ENCODE results near the gene SFMBT1. TPM values are rescaled to one million over a fixed set of nuclear protein-coding genes. Genes with fewer than 3 reads are reported as not detected.

The SFMBT1 gene
- total RNA-seq, 1 experiment from 2014 or later, result 1.4 TPM

- Histone ChIP-seq H3K4me1 (ENCODE audit: insufficient read depth, low read length, poor library complexity, severe bottlenecking) (no peaks in the 10 kb centered on the region), H3K27ac (ENCODE audit: low read depth, low read length, poor library complexity, severe bottlenecking) (no peak overlapping the region), H3K9me3 (ENCODE audit: low read depth, low read length, poor library complexity, severe bottlenecking) (no peaks in the 10 kb centered on the region), H3K36me3 (ENCODE audit: insufficient read depth, low read length, poor library complexity, severe bottlenecking) (no peaks in the 10 kb centered on the region), H3K27me3 (replicated peaks; ENCODE audit: insufficient read depth, low read depth, low read length, poor library complexity) (no peaks in the 10 kb centered on the region), H3K4me3 (ENCODE audit: low read depth, low read length, poor library complexity, severe bottlenecking) (no peak overlapping the region)
- BruUV-seq (replicated peaks), result no TSS peak
- intact Hi-C loops (cut with micrococcal nuclease; ENCODE audit: unreplicated experiment), result no loop called here
- POLR2A ChIA-PET (ENCODE audit: low non-redundant PET), result no interaction called here
- no peak for TF ChIP-seq CTCF (conservative IDR thresholded peaks at IDR 0.05; ENCODE audit: low read depth, low read length)
- no peak for TF ChIP-seq EZH2 (IDR thresholded peaks at IDR 0.05; ENCODE audit: borderline replicate concordance, low read depth, low read length, poor library complexity, severe bottlenecking)
- CTCF ChIA-PET, result interaction anchor here (0.6 kb wide), 1 partner anchor 12 kb away, joined by 6 read pairs; no protein-coding TSS in a partner anchor
- no peak for DNase-seq (ENCODE audit: low spot score)
Measured at GRCh38 chr3:52907497-52907896, 138.4 kb downstream of the SFMBT1 start.

- ChIA-PET POLR2A (ENCODE audit: low non-redundant PET) (no interaction called here), CTCF (no interaction called here)
- no peaks in the 10 kb centered on the region for H3K27me3 ChIP-seq (replicated peaks; ENCODE audit: insufficient read depth, low read depth, low read length, poor library complexity)
- no peaks in the 10 kb centered on the region for H3K9me3 ChIP-seq (ENCODE audit: low read depth, low read length, poor library complexity, severe bottlenecking)
- H3K4me3 ChIP-seq (ENCODE audit: low read depth, low read length, poor library complexity, severe bottlenecking), result no peak overlapping the region
- no peak overlapping the region for H3K27ac ChIP-seq (ENCODE audit: low read depth, low read length, poor library complexity, severe bottlenecking)
- DNase-seq (ENCODE audit: low spot score), result no peak
- no peaks in the 10 kb centered on the region for H3K4me1 ChIP-seq (ENCODE audit: insufficient read depth, low read length, poor library complexity, severe bottlenecking)
- no peaks in the 10 kb centered on the region for H3K36me3 ChIP-seq (ENCODE audit: insufficient read depth, low read length, poor library complexity, severe bottlenecking)
- TF ChIP-seq EZH2 (IDR thresholded peaks at IDR 0.05; ENCODE audit: borderline replicate concordance, low read depth, low read length, poor library complexity, severe bottlenecking), result no peak
- no peak for TF ChIP-seq CTCF (conservative IDR thresholded peaks at IDR 0.05; ENCODE audit: low read depth, low read length)
- BruUV-seq (replicated peaks), result no TSS peak
- intact Hi-C loops (cut with micrococcal nuclease; ENCODE audit: unreplicated experiment), result no loop called here
Measured at GRCh38 chr3:52904552-52904951, 141.3 kb downstream of the SFMBT1 start.

- no peak for DNase-seq (ENCODE audit: low spot score)
- Histone ChIP-seq H3K36me3 (ENCODE audit: insufficient read depth, low read length, poor library complexity, severe bottlenecking) (no peaks in the 10 kb centered on the region), H3K9me3 (ENCODE audit: low read depth, low read length, poor library complexity, severe bottlenecking) (no peaks in the 10 kb centered on the region), H3K4me1 (ENCODE audit: insufficient read depth, low read length, poor library complexity, severe bottlenecking) (no peaks in the 10 kb centered on the region), H3K27ac (ENCODE audit: low read depth, low read length, poor library complexity, severe bottlenecking) (no peak overlapping the region), H3K27me3 (replicated peaks; ENCODE audit: insufficient read depth, low read depth, low read length, poor library complexity) (no peaks in the 10 kb centered on the region), H3K4me3 (ENCODE audit: low read depth, low read length, poor library complexity, severe bottlenecking) (no peak overlapping the region)
- ChIA-PET CTCF (no interaction called here), POLR2A (ENCODE audit: low non-redundant PET) (no interaction called here)
- no TSS peak for BruUV-seq (replicated peaks)
- TF ChIP-seq EZH2 (IDR thresholded peaks at IDR 0.05; ENCODE audit: borderline replicate concordance, low read depth, low read length, poor library complexity, severe bottlenecking) (no peak), CTCF (conservative IDR thresholded peaks at IDR 0.05; ENCODE audit: low read depth, low read length) (no peak)
- intact Hi-C loops (cut with micrococcal nuclease; ENCODE audit: unreplicated experiment), result no loop called here
Measured at GRCh38 chr3:52904000-52904399, 141.9 kb downstream of the SFMBT1 start.
